ENCODE data around the gene OR2B2.
"Not testable (repeated sequence)": the region's sequence is repeated elsewhere in the genome, so short reads cannot be mapped to it uniquely, and the experiment has no call there.

OR2B2 gene

DNA sequence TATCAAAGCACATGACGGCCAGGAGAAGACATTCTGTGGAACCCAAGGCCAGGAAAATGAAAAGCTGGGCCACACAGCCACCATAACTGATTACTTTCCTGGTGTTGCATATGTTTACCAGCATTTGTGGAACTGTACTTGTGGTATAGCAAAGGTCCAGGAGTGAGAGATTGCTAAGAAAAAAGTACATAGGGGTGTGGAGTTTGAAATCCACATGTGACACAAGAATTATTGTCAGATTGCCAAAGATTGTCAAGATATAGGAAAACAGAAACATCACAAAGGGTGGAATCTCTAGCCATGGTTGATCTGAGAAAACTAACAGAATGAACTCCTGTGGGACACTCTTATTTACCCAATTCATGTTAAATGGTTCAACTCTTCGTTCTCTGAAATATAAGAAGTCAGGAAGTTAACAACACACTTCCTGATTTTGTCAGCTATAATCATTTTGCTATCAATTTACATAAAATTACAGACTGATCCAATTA is at the start of gene OR2B2:
Gene OR2B2 (minus strand): TSS at position 441 of the 491 bp plus-strand sequence. CDS start 77 bp downstream, at position 364.
- no peak for DNase-seq

- no peak for DNase-seq
These were observed 45.3 kb upstream of the OR2B2 start for GRCh38 chr6:27957516-27957915.

GRCh38 chr6:27956941-27957340 is 44.7 kb upstream of the OR2B2 start, which contains the start of gene OR2B6:
OR2B6 (plus strand) TSS chr6:27957241; CDS start chr6:27957241, 0 bp downstream.
- DNase-seq = no peak

- DNase-seq = no peak
These were observed 38.8 kb upstream of the OR2B2 start for GRCh38 chr6:27951040-27951439.

DNA sequence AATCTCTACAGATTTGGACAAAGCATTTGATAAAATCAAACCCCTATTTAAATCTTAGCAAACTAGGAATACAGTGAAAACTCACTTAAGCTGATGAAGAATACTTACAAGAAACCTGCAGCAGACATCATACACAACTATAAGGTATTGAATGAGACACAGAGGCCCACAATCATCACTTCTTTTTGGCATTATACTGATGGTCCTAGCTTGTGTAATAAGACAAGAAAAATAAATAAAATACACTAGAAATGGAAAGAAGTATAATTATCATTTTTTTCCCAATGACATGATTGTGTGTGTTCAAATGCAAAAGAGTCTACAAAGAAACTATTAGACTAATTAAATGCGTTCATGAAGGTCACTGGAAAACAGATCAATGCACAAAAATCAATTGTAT is 36.0 kb upstream of the OR2B2 start:
- DNase-seq = no peak

DNA sequence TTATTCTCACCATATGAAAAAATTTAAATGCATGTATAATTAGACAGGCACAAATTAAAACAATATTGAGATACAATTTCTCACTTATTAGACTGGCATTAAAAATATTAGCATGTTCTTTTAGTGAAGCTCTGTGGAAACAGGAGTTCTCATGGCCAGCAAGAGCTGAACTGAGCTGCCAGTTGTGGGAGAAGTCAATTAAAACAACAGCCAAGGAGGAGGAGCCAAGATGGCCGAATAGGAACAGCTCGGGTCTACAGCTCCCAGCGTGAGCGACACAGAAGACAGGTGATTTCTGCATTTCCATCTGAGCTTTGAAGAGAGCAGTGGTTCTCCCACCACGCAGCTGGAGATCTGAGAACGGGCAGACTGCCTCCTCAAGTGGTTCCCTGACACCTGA is 30.9 kb upstream of the OR2B2 start:
- peak; percentile 5 for DNase-seq

DNA sequence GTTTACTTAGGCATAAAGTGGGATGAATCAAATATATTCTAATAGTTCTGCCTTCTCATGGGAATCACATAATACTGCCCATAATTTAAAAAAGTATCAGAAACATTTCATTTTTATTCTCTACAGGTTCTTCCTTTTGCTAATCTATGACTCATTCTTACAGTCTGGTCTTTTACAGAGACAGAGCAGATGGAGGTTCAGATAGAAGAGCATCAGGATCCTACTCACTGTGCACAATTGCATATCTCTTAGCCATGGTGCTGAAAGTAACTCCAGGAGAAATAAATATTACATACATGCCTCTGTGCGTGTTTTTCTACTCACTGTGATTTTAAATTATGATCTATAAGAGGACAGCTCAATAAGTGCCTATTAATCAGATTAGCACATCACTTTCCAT is 28.6 kb upstream of the OR2B2 start:
- DNase-seq = no peak

DNA sequence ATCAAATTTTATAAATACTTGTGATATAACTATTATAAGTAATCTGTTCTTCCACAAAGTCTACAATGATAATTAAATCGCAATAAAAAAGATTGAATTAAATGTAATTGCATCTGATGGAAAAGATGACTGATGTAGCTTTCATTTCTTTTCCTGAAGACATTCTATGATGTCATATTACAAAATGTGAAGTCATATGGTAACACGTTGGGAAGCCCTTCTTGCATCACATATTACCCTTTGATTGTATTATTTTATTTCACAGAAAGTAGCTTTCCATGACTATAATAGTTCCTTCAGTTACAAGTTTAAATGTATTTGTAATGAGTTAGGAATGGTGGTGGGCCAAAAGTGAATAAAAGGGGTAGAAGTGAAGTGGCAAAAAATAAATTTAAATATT is 19.0 kb upstream of the OR2B2 start:
- DNase-seq = no peak

DNA sequence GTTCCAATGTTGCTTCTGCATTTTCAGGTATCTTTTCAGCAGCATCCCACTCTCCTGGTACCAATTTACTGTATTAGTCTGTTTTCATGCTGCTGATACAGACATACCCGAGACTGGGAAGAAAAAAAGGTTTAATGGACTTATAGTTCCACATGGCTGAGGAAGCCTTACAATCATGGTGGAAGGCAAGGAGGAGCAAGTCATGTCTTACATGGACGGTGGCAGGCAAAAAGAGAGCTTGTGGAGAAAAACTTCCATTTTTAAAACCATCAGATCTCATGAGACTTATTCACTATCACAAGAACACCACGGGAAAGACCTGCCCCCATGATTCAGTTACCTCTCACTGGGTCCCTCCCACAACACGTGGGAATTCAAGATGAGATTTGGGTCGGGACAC is 17.7 kb upstream of the OR2B2 start:
- not testable (repeated sequence) for DNase-seq

DNA sequence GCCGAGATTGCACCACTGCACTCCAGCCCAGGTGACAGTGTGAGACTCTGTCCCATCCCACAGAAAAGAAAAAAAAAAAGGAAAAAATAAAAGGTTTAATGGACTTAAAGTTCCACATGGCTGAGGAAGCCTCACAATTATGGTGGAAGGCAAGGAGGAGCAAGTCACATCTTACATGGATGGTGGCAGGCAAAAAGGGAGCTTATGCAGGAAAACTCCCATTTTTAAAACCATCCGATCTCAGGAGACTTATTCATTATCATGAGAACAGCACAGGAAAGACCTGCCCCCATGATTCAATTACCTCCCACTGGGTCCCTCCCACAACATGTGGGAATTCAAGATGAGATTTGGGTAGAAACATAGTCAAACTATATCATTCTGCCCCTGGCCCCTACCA is 15.8 kb upstream of the OR2B2 start:
- DNase-seq = not testable (repeated sequence)

DNA sequence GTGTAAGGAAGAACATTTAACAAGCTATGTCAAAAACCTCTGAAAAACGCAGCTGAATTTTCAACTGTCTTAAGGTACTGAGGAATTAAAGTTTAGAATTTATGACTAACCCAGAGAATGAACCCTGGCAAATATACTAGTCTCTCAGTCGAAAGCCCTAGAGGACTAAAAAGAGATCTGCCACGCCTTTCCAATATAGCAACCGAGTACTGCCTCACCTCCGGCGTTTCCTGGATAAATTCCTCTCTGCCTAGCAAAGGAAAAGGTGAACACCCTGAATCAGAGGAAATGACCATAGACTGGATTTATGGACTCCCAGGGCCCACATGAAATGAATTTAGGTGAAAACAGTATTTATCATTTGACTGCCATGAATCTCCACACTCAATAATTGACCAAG is 12.0 kb upstream of the OR2B2 start:
- no peak for DNase-seq

DNA sequence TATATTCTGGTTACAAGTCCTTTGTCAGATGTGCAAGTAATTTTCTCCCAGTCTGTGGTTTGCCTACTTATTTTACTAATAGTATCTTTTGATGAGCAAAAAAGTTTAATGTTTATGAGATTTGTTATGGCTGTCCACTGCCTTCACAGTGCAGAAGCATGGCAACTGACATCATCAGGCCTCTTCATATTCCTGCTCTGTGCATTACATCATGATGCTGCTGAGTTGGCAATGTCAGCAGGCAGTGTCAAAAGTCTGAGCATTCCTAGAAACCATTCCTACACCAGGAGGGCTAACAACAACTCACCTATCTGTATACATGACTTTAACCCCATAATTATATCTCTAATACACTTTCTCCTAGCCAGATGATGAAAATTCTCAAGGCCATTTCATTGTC is 10.8 kb upstream of the OR2B2 start:
- no peak for DNase-seq

DNA sequence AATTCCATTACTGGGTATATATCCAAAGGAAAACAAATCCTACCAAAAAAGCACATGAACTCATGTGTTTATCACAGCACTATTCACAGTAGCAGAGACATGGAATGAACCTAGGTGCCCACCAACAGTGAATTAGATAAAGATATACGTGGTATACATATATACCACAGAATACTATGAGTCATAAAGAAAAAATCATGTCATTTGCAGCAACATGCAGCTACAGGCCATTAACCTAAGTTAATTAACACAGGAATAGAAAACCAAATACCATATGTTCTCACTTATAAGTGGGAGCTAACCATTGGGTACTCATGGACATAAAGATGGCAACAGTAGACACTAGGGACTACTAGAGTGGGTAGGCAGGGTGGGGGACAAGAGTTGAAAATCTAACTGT is 4.2 kb downstream of the OR2B2 start:
- no peak for DNase-seq

GRCh38 chr6:27902335-27903314 is 9.6 kb downstream of the OR2B2 start:
- peak; percentile 84 for DNase-seq

- DNase-seq = no peak
These were observed 10.4 kb downstream of the OR2B2 start for GRCh38 chr6:27901801-27902200.

DNA sequence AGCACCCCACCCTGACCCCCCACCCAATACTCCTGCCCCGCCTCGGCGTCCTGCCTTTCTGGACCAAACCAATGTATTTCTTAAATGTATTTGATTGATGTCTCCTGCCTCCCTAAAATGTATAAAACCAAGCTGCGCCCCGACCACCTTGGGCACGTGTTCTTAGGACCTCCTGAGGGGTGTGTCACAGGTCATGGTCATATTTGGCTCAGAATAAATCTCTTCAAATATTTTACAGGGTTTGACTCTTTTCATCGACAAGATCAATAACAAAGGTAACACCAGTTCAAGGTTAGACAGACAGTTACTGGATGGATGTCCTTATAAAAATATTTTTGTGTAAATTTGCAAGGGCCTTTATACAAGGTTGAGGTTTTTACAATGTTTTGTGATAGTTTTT is 12.0 kb downstream of the OR2B2 start:
- DNase-seq = not testable (repeated sequence)

- no peak for DNase-seq
These were observed 12.7 kb downstream of the OR2B2 start for GRCh38 chr6:27899543-27899942.

DNA sequence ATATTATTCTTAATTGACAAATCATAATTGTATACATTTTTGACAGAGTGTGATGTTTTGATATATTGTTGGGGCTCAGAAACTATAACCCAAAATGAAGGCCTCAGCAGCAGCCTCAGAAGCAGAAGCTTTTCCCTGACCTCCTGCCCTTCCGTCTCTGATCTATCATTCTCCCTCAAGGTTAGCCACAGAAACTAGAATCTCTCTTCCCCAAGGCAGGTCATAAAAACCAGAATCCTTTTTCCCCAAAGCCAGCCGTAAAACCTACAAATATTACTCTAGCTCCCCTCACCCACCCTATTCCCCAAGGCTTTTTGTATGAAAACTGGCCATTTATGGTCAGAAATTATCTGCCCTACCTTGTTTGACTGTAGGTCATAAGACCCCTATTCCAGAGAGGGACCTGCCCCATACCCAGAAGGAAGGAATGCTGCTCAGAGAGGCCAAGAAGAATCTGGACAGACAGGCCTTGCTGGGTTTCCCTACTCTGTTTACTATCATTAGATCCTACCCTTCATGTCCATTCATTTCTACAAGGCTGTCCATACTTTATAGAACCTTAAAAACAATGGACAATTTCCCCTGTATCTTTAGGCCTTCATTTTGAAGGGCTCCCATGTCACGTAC is 14.5 kb downstream of the OR2B2 start:
- DNase-seq = no peak

GRCh38 chr6:27896398-27896796 is 15.8 kb downstream of the OR2B2 start:
- DNase-seq = no peak

- peak; percentile 87 for DNase-seq
These were observed 17.1 kb downstream of the OR2B2 start for GRCh38 chr6:27894839-27895762.

GRCh38 chr6:27893836-27894807 is 18.1 kb downstream of the OR2B2 start:
- DNase-seq = peak; percentile 96
